ENCODE results near the gene STEAP3.

DNA sequence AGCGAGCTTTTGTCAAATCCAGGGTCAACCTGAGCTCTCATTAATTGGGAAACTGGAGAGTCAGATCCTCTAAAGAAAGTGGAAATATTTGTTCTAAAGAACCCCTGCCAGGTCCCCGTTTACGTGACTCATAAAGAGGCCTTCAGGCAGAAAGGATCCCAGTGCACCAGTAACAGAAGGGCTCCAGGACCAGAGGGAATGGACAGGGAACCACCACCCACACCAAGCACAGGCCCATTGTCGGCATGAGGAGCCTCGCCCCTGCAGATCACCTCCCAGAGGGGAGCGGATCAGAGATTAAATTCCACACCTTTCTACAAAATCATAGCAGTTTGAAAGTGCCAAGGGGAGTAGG, 48.7 kb upstream of the STEAP3 start:
- TF ChIP-seq, protein P1, sequence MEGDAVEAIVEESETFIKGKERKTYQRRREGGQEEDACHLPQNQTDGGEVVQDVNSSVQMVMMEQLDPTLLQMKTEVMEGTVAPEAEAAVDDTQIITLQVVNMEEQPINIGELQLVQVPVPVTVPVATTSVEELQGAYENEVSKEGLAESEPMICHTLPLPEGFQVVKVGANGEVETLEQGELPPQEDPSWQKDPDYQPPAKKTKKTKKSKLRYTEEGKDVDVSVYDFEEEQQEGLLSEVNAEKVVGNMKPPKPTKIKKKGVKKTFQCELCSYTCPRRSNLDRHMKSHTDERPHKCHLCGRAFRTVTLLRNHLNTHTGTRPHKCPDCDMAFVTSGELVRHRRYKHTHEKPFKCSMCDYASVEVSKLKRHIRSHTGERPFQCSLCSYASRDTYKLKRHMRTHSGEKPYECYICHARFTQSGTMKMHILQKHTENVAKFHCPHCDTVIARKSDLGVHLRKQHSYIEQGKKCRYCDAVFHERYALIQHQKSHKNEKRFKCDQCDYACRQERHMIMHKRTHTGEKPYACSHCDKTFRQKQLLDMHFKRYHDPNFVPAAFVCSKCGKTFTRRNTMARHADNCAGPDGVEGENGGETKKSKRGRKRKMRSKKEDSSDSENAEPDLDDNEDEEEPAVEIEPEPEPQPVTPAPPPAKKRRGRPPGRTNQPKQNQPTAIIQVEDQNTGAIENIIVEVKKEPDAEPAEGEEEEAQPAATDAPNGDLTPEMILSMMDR (IDR thresholded peaks at IDR 0.05): no peak
- TF ChIP-seq POLR2AphosphoS5 (IDR thresholded peaks at IDR 0.05) (no peak), POLR2A (IDR thresholded peaks at IDR 0.05) (no peak), EP300 (IDR thresholded peaks at IDR 0.05) (no peak)

All from suprapubic skin (tissue), 4 donors.